GM10266 (cell line): ENCODE data around the gene CFAP410.

Experiments used
- DNase-seq: peaks from one replicate; pipeline ENCODE4 v3.0.0; 2012; ENCODE audit errors: extremely low spot score
- TF ChIP-seq, protein P1 (sequence below): IDR thresholded peaks from 2 replicates; pipeline ENCODE4 v1.5.1; 2012; ENCODE audit warnings: mild to moderate bottlenecking, low read depth; ENCODE audit not compliant: control insufficient read depth, insufficient read depth; ENCODE audit errors: missing control alignments

Gene CFAP410

DNA sequence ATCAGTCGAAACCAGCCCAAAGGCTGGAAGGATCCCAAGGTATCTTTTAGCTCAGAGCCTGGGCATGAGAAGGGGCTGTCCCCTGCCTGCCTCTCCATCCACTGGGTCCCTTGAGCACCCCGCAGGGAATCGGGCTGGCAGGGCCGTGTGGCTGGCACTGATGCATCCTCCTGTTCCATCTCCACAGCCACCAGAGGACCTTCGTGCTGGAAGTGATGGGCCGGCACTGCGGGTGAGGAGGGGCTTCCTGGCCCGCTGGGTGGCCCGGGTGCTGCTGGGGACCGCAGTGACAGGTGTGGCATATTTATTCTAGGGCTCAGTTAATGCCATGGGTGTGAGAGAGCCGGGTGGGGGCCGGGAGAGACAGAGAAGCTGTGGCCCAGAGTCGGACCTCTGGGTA, 25.7 kb downstream of the CFAP410 start:
- DNase-seq = no peak
- TF ChIP-seq, protein P1, sequence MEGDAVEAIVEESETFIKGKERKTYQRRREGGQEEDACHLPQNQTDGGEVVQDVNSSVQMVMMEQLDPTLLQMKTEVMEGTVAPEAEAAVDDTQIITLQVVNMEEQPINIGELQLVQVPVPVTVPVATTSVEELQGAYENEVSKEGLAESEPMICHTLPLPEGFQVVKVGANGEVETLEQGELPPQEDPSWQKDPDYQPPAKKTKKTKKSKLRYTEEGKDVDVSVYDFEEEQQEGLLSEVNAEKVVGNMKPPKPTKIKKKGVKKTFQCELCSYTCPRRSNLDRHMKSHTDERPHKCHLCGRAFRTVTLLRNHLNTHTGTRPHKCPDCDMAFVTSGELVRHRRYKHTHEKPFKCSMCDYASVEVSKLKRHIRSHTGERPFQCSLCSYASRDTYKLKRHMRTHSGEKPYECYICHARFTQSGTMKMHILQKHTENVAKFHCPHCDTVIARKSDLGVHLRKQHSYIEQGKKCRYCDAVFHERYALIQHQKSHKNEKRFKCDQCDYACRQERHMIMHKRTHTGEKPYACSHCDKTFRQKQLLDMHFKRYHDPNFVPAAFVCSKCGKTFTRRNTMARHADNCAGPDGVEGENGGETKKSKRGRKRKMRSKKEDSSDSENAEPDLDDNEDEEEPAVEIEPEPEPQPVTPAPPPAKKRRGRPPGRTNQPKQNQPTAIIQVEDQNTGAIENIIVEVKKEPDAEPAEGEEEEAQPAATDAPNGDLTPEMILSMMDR = no peak

DNA sequence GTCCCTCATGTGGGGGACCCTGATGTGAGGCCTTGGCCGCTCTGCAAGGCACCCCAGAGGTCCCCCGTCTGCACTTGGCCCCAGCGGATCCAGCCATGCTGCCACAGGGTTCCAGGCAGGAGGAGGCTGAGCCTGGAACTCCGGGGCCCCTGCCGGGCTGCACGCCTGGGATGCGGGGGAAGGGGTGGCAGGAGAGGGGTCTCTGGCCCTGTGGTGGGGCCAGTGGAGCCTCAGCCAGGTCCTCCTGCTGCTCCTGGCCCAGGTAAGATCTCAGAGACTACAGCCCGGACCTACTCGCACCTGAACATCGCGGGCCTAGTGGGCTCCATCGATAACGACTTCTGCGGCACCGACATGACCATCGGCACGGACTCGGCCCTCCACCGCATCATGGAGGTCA, 26.5 kb downstream of the CFAP410 start:
- DNase-seq = no peak
- TF ChIP-seq, protein P1 = no peak

DNA sequence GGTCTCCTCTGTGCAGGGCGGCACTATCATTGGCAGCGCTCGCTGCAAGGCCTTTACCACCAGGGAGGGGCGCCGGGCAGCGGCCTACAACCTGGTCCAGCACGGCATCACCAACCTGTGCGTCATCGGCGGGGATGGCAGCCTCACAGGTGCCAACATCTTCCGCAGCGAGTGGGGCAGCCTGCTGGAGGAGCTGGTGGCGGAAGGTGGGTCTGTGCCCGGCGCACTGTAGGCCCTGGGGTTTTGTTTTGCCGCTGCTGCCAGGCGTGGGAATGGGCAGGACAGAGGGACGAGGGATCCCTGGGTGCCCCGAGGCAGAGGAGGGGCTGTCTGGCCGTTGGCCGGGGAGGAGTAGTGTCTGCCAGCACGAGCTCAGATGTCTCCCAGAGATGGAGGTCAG, 27.1 kb downstream of the CFAP410 start:
- no peak for DNase-seq
- TF ChIP-seq, protein P1 = no peak

DNA sequence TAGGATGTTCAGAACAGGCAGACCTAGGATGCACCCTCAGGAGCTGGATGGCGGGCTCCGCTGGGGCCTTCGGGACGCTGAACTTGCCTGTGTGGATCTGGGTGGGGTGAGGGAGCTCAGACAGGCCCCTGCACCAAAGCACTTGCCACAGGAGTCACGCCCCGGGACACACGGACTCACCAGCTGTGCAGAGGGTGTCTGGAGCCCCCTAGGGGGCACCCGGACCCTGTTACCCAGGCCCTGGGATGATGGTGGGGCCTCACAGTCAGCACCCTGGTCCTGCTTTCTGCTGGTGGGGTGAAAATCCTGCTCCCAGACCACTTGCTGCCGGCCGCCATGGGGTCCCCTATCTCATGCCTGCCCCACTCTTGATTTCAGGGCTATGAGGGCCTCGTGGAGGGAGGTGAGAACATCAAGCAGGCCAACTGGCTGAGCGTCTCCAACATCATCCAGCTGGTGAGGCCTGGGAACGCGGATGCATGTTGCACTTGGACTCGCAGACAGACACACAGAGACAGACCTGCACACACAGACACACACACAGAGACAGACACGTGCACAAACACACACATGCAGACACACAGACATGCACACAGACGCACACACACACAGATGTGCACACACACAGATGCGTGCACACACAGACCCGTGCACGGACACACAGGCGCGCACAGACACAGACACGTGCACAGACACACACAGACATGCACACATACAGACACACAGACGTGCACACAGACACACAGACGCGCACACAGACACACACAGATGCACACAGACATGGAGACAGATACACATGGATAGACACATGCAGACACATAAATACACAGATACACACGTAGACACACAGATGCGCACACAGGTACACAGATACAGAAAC, 28.3 kb downstream of the CFAP410 start:
- DNase-seq = no peak
- TF ChIP-seq, protein P1 = no peak

DNA sequence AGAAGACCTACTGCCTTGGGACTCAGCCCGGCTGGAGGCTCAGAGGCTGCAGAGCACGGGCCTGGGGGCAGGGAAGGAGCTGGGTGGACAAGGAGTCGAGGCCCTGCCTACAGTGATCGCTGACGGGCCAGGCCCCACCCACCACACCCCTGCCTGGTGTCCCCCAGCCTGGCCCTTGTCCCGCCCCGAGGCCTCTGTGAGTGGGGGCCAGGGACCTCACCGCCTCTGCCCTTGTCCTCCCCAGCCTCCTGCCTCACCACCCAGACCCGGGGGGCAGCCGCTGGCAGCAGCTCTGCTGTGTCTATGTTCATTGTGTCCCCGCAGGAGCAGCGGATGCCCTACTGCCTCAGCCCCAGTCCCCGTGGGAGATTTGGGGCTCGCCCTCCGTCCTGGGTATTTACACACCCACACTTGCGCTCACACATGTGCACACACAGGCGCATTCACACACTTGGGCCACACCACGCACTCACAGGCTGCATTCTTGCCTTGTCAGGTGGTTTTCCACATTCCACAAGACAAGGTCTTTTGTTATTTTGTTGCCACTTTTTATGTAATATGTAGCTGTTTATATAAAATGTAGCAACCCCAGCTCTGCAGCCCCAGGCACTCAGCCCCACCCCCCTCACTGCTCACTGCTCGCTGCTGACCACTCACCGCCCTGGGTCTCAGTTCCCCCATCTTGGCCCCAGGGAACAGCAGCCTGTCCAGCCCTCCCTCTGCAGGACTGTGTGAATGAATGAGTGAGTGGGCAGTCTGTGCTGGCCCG, 32.1 kb downstream of the CFAP410 start:
- TF ChIP-seq, protein P1 = no peak
- no peak for DNase-seq

DNA sequence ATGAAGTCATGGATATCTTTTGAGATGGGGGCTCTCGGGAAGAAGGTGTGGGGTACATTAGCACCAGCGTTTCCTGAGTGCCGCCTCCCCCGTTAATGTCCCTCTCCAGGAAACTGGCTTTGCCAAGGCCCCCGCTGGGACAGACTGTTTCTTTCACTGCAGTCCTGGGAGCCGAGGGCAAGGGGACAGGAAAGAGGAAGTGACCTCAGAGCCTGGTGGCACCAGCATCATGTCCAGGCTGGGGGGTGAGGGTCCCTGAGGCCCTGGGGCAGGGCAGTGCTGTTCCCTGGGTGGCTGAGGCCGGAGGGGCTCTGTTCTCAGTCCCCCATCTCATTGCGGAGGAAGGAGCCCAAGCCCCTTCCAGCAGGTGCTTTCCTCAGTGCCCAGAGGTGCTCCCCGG, 33.5 kb downstream of the CFAP410 start:
- TF ChIP-seq, protein P1 = no peak
- no peak for DNase-seq

DNA sequence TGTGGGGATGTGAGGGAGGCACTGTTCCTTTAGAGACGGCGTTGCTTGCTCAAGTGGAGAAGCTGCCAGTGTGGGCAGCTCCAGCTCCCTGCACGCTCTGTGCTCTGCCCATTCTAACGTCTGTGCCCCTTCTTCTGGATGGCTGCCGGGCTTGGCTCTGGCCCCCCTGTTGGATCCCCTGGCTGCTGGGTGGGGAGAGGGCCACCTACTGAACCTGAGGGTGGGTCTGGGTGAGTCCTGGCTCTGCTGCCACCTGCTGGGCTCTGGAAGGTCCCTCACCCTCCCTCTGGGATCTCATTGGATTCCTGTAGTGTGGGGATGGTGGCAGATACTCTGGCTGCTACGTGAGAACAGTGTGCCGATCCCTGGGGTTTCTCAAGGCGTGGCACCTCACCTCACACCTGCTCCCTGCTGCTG, 34.3 kb downstream of the CFAP410 start:
- peak; percentile 74 for DNase-seq
- TF ChIP-seq, protein P1 = peak; percentile 60
